Activated CD4-positive, alpha-beta T cell treated with anti-CD3 and anti-CD28 coated beads, Interleukin-2, amount 50 U/mL, for 16 hours (primary cell): ENCODE data around the gene ADAMTSL2.

Experiments
- DNase-seq: peaks from one replicate; pipeline ENCODE4 v3.0.0-alpha.2; 2020

The ADAMTSL2 gene

DNA sequence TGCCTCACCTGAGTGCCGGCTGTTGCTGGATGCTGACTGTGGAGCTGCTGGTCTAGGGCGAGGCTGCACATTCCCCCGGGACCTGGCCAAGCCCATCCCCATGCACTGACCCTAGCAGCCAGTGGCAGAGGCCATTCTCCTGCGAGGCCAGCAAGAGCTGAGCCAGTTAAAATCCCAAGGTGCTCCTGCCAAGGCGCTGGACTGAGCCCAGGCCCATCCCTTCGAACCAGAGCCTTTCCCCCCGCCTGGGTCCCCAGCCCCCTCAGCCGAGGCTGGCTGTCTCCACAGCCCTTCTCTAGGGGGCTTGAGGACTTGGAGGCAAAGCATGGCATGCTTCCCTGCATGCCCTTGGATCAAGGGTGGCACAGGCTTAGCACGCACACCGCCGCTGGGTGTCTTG is 1.6 kb downstream of the ADAMTSL2 start:
- DNase-seq: no peak

GRCh38 chr9:133536536-133536935 is 2.0 kb downstream of the ADAMTSL2 start:
- no peak for DNase-seq

GRCh38 chr9:133537257-133537656 is 2.8 kb downstream of the ADAMTSL2 start:
- DNase-seq: no peak

GRCh38 chr9:133538176-133538575 is 3.7 kb downstream of the ADAMTSL2 start:
- no peak for DNase-seq

- DNase-seq: no peak
Measured at GRCh38 chr9:133538851-133539833, 4.6 kb downstream of the ADAMTSL2 start.

GRCh38 chr9:133539991-133540697 is 5.6 kb downstream of the ADAMTSL2 start:
- DNase-seq: no peak

GRCh38 chr9:133540698-133541025 is 6.2 kb downstream of the ADAMTSL2 start:
- DNase-seq: no peak

- no peak for DNase-seq
Measured at GRCh38 chr9:133542002-133542401, 7.5 kb downstream of the ADAMTSL2 start.

DNA sequence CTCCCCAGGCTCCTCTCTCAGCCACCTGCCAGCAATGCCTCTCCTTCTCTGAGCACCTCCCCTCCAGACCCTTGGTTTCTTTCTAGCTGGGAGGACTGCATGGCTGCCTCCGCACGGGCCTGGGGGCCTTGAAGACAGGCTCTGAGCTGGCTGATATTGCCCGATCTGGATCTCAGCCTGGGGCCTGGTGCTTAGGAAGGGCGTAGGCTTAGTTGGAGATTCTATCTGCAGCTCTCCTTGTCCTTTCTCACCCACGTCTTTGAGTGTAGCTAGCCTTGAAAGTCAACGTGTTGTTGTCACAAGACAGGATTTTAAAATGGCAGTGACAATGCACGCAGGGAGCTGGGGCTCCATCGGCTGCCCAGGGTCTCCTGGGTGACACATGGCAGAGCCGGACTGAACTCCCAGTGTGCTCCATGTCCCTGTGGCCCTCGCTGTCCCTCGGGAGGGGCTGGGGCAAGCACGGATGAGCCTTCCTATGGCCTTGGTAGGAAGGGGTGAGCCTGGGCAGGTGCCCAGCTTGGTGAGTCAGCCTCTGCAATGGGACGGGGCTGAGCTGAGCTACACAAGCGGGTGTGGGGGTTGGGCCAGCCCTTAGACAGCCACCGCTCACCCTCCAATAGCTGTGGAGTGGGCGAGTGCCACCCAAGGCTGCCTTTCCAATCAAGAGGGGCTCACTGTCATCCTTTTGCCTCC is 9.4 kb downstream of the ADAMTSL2 start:
- no peak for DNase-seq

GRCh38 chr9:133545494-133546286 is 11.2 kb downstream of the ADAMTSL2 start:
- no peak for DNase-seq

DNA sequence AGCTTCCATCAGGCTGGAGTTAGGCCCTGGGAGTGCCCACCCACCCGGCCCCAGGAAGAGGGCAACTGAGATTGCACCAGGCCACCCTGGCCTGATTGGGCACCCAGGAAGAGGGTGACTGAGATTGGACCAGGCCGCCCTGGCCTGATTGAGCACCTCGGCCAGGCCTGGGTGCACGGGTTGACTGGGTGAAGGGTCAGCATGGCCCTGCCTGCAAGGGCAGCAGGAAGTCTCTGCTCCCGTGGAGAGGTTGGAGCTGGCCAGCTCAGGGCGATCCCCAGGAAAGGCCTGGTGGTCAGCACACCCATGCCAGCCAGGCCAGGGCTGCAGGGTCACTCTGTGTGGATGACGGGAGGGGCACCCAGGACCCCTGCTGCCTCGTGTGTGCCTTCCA is 11.8 kb downstream of the ADAMTSL2 start:
- DNase-seq: no peak

- no peak for DNase-seq
Measured at GRCh38 chr9:133547116-133547515, 12.6 kb downstream of the ADAMTSL2 start.

- DNase-seq: no peak
Measured at GRCh38 chr9:133551446-133551845, 16.9 kb downstream of the ADAMTSL2 start.

DNA sequence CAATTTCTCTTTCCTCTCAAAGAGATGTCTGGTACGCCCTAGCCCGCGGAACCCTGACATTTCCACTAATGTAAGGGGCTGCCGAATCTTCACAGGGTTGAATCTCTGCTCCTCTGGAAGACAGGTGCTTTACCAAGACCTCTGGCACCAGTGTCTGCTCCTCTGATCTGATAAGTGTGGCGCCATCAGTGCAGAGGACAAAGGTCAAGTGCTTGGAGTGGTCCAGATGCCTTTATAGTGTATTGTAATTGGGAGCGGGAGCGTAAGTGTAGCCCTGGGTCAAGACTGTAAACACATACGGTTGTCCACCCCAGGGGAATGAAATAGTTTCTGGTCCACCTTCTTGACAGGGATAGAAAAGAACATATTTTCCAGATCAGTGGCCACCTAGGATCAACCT is 17.7 kb downstream of the ADAMTSL2 start:
- no peak for DNase-seq

DNA sequence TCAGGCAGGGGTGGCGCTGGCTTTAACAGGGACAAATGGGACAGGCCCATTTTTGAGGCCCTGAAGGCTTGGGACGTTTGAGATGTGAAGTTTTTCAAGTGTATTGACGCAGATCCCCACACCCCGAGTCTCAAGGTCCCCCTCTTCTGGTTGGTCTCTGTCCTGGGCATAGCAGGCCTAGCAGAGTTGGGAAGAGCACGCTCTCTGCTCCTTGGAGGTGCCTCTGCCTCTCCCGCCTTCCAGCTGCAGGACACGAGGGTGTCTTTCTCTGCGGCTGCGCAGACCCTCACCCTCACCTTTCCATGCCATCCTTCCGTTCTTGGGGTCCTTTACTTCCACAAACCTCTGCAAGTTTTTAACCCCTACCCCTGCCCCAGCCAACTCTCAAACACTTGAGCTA is 18.6 kb downstream of the ADAMTSL2 start:
- no peak for DNase-seq

- DNase-seq: no peak
Measured at GRCh38 chr9:133553973-133554713, 19.6 kb downstream of the ADAMTSL2 start.

GRCh38 chr9:133554729-133555128 is 20.2 kb downstream of the ADAMTSL2 start:
- DNase-seq: no peak

DNA sequence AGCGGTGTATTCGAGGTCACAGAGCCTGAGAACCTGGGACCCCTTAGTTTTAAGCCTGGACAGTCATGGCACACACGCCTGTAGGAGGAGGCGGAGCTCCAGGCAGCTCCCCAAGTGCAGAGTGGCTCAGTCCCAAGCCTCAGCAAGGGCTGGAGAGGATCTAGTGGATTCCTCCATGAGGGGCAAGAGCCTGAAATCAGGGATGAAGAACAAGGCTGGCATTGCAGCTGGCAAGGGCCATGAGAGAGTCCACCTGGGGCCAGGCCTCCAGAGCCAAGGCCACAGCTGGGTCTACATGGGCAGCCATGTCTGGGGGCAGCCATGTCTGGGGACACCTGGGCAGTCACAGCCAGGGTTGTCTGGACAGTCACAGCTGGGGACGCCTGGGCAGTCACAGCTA is 21.9 kb downstream of the ADAMTSL2 start:
- no peak for DNase-seq

GRCh38 chr9:133557581-133557980 is 23.1 kb downstream of the ADAMTSL2 start:
- DNase-seq: no peak

DNA sequence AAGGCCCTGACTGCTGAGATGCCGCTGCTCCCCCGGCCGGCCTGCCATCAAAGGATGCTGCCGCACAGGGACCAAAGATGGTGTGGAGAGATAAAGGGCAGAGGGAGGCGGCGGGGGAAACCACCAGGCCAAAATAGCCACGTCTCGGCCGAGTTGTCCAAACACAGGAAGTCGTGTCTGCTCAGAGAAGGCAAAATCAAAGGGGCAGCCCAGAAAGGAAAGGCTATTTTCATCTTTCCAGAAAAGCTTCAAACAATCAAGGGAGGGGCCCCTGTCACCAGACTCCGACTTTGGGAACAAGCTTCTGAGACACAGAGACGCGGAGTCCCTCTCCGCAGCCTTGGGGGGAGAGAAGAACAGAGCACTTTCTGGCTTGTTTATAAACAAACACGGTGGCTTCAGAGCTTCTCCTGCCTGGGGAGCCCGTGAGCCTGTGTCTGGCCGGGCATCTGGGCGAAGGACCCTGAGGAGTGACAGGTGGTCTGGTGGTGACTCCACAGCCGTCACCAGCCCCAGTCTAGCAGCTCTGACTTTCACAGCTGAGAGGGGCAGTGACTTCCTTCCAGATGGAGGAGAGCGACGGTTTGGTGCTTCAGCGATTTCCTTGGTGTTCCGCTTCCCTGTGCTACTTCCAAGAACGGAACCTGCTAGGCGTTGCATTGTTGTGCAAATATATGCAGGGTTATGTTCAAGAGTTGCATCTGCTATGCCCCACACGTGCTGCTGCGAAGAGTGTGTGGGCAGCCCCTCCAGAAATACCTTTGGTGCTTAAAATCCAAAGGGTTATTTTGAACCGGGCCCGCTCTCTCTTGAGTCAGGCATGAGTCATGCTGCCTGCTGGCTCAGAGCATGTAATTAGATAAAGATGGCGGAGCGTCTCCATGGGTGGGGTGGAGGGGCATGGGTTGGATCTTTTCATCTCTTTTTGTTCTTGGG is 24.0 kb downstream of the ADAMTSL2 start:
- no peak for DNase-seq

DNA sequence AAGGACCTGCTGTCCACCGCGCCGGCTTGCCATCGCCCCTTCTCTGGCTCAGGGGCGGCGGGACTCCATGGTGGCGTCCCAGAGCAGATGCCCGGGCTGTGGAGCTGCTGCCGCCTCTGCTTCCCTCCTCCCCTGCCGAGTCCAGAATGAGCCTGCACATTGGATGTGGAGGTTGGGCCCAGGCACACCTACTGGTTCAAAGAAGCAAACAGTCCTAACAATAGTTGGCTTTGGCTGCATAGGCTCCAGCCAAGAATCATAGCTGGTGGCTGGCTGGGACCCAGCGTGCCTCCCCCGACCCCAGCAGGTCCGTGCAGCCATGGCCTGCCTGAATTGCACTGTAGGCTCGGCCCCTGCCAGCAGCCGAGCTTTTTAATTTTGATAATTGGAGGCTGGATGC is 25.8 kb downstream of the ADAMTSL2 start:
- no peak for DNase-seq
